Ishikawa (cell line): Measurements from ENCODE around the gene PLCD4.

Experiments
- CEBPB ChIP-seq: IDR thresholded peaks from 2 replicates; pipeline ENCODE4 v1.6.1; 2012
- CREB1 ChIP-seq: IDR thresholded peaks from 2 replicates; pipeline ENCODE4 v1.6.1; 2012; ENCODE audit warnings: low read depth
- EGR1 ChIP-seq: IDR thresholded peaks from 2 replicates; pipeline ENCODE4 v1.6.1; 2012
- EP300 ChIP-seq: IDR thresholded peaks from 2 replicates; pipeline ENCODE4 v1.6.1; 2012; ENCODE audit warnings: borderline replicate concordance
- FOXM1 ChIP-seq: IDR thresholded peaks from 2 replicates; pipeline ENCODE4 v1.6.1; 2012; ENCODE audit warnings: low read depth, borderline replicate concordance
- MAX ChIP-seq: IDR thresholded peaks from 2 replicates; pipeline ENCODE4 v1.6.1; 2012
- NFIC ChIP-seq: IDR thresholded peaks from 2 replicates; pipeline ENCODE4 v1.6.1; 2012
- RAD21 ChIP-seq: IDR thresholded peaks from 2 replicates; pipeline ENCODE4 v1.6.1; 2012; ENCODE audit warnings: low read depth
- REST ChIP-seq: IDR thresholded peaks from 2 replicates; pipeline ENCODE4 v1.6.1; 2012; ENCODE audit warnings: low read depth, mild to moderate bottlenecking
- TAF1 ChIP-seq: IDR thresholded peaks from 2 replicates; pipeline ENCODE4 v1.6.1; 2012; ENCODE audit warnings: low read depth, mild to moderate bottlenecking
- TCF12 ChIP-seq: IDR thresholded peaks from 2 replicates; pipeline ENCODE4 v1.6.1; 2012; ENCODE audit warnings: low read depth
- TEAD4 ChIP-seq: IDR thresholded peaks from 2 replicates; pipeline ENCODE4 v1.6.1; 2012
- USF1 ChIP-seq: IDR thresholded peaks from 2 replicates; pipeline ENCODE4 v1.6.1; 2012
- YY1 ChIP-seq: IDR thresholded peaks from 2 replicates; pipeline ENCODE4 v1.6.1; 2012; ENCODE audit warnings: low read depth
- ZBTB7A ChIP-seq: IDR thresholded peaks from 2 replicates; pipeline ENCODE4 v1.6.1; 2012; ENCODE audit warnings: low read depth

PLCD4 gene

DNA sequence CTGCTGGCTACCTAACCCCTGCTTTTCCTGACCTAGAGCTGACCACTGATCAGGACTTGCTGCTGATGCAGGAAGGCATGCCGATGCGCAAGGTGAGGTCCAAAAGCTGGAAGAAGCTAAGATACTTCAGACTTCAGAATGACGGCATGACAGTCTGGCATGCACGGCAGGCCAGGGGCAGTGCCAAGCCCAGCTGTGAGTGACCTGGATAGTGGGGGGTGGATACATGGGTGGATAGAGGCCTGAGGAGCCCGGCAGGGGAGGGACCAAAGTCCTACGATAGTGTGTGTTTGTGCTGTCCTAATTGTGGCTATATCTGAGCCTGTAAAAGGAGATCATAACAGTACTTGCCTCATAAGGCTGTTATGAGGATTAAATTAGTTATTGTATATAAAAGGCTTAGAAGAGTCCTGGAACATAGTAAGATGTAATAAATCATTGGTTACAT, 8.2 kb downstream of the PLCD4 start:
- TF ChIP-seq REST (no peak), MAX (no peak), TEAD4 (no peak), NFIC (no peak), CEBPB (no peak), TAF1 (no peak), RAD21 (no peak), FOXM1 (no peak), EP300 (no peak), USF1 (no peak), ZBTB7A (no peak), TCF12 (no peak), YY1 (no peak), EGR1 (no peak)

DNA sequence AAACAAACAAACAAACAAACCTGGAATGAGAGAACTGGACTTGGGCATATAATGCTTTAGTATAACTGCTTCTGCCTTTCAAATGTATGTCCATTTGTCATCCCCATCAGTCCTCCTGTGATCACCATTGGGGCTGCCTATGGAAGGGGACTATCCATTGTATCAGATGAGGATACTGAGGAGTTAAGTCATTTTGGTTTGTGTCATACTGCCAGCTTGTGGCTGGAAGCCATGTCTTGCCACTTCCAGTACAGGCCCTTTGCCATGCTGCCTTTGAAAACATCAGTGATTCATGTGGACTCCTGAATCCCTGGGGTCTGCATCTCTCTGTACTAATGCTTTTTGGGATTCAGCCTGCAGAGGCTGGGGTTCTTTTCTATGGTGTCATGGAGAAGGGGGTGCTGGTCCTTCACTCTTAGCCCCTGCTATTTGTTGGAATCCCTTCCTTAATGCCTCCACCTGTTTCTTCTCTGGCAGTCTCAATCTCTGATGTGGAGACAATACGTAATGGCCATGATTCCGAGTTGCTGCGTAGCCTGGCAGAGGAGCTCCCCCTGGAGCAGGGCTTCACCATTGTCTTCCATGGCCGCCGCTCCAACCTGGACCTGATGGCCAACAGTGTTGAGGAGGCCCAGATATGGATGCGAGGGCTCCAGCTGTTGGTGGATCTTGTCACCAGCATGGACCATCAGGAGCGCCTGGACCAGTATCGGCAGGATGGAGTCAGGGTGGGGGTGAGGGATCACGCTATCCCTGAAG, 10.6 kb downstream of the PLCD4 start:
- peak; percentile 37 for TF ChIP-seq RAD21
- TF ChIP-seq CEBPB: no peak

- TF ChIP-seq YY1: no peak
- TF ChIP-seq ZBTB7A: no peak
- TF ChIP-seq EP300: no peak
- TF ChIP-seq TAF1: no peak
- no peak for TF ChIP-seq RAD21
- no peak for TF ChIP-seq REST
- TF ChIP-seq CEBPB: no peak
- TF ChIP-seq MAX: no peak
- no peak for TF ChIP-seq TEAD4
- TF ChIP-seq NFIC: no peak
- TF ChIP-seq USF1: no peak
- no peak for TF ChIP-seq CREB1
- no peak for TF ChIP-seq TCF12
- no peak for TF ChIP-seq FOXM1
- TF ChIP-seq EGR1: no peak
Measured at GRCh38 chr2:218621007-218621406, 13.3 kb downstream of the PLCD4 start.

GRCh38 chr2:218622606-218623365, 15.1 kb downstream of the PLCD4 start:
- TF ChIP-seq MAX: no peak
- TF ChIP-seq REST: no peak
- TF ChIP-seq CEBPB: no peak
- TF ChIP-seq TAF1: no peak
- peak; percentile 50 for TF ChIP-seq TEAD4
- no peak for TF ChIP-seq FOXM1
- TF ChIP-seq CREB1: no peak
- TF ChIP-seq ZBTB7A: no peak
- TF ChIP-seq NFIC: peak; percentile 54; the same call in 1 of the 2 replicates
- no peak for TF ChIP-seq TCF12
